SK-N-MC (cell line): ENCODE data around the gene FOXS1.

Experiments used
- EZH2 ChIP-seq: fragments of 200-600 bp; sonication (generic); IDR thresholded peaks from one replicate; pipeline ENCODE4 v1.6.1; 2017; ENCODE audit warnings: antibody characterized with exemption
- POLR2AphosphoS5 ChIP-seq: IDR thresholded peaks from 2 replicates; pipeline ENCODE4 v1.6.1; 2012; ENCODE audit warnings: mild to moderate bottlenecking, low read depth, low read length, borderline replicate concordance

GRCh38 chr20:31869673-31869941 lies 24.2 kb upstream of the FOXS1 start:
- no peak for TF ChIP-seq EZH2
- no peak for TF ChIP-seq POLR2AphosphoS5
